Adrenal gland (tissue), 5 donors: ENCODE data around the gene TLCD3A.

ENCODE experiments used
- POLR2A ChIP-seq, 2 donors: fragments of 450-650 bp; IDR thresholded peaks; one replicate each; pipeline ENCODE4 v1.6.1; 2017; ENCODE audit warnings: antibody characterized with exemption in 2 of 2, mild to moderate bottlenecking in 2 of 2, moderate library complexity in 1 of 2
- TF ChIP-seq, protein P1 (sequence below), 6 experiments: fragments of 450-650 bp in 4 of 6; fragments of 200-600 bp in 2 of 6; sonication (generic) in 1 of 6; IDR thresholded peaks; 1 replicate in 5 of 6; 2 replicates in 1 of 6; pipeline versions ENCODE4 v1.5.1 to v1.8.0; 2016 to 2021; ENCODE audit warnings: antibody characterized with exemption in 6 of 6, mild to moderate bottlenecking in 2 of 6, moderate library complexity in 1 of 6
- donor health status: DM: no; HTN: no; CAD: no.

GRCh38 chr17:720706-721539, 11.5 kb upstream of the TLCD3A start:
- TF ChIP-seq, protein P1, sequence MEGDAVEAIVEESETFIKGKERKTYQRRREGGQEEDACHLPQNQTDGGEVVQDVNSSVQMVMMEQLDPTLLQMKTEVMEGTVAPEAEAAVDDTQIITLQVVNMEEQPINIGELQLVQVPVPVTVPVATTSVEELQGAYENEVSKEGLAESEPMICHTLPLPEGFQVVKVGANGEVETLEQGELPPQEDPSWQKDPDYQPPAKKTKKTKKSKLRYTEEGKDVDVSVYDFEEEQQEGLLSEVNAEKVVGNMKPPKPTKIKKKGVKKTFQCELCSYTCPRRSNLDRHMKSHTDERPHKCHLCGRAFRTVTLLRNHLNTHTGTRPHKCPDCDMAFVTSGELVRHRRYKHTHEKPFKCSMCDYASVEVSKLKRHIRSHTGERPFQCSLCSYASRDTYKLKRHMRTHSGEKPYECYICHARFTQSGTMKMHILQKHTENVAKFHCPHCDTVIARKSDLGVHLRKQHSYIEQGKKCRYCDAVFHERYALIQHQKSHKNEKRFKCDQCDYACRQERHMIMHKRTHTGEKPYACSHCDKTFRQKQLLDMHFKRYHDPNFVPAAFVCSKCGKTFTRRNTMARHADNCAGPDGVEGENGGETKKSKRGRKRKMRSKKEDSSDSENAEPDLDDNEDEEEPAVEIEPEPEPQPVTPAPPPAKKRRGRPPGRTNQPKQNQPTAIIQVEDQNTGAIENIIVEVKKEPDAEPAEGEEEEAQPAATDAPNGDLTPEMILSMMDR (IDR thresholded peaks at IDR 0.05), result no peak
- no peak for TF ChIP-seq POLR2A (IDR thresholded peaks at IDR 0.05)
